NCI-H187 treated with DMSO at 0.1 percent for 48 hours (cell line): Measurements from ENCODE around the gene ARPC5L.
"Not testable (repeated sequence)": the region's sequence is repeated elsewhere in the genome, so short reads cannot be mapped to it uniquely, and the experiment has no call there.

Experiments used
- DNase-seq: peaks from one replicate; lab custom pipeline; 2025; lab: John Stamatoyannopoulos, UW

The ARPC5L gene

GRCh38 chr9:124841075-124841821 lies 20.7 kb upstream of the ARPC5L start:
- DNase-seq: no peak

GRCh38 chr9:124843456-124844034 lies 18.4 kb upstream of the ARPC5L start:
- DNase-seq: no peak

- DNase-seq: no peak
Observed at GRCh38 chr9:124844291-124844690, 17.6 kb upstream of the ARPC5L start.

- not testable (repeated sequence) for DNase-seq
Observed at GRCh38 chr9:124846467-124846866, 15.5 kb upstream of the ARPC5L start.

- DNase-seq: no peak
Observed at GRCh38 chr9:124846969-124847368, 15.0 kb upstream of the ARPC5L start.

- no peak for DNase-seq
Observed at GRCh38 chr9:124849801-124850200, 12.1 kb upstream of the ARPC5L start.

- DNase-seq: no peak
Observed at GRCh38 chr9:124852121-124852828, 9.7 kb upstream of the ARPC5L start.

- DNase-seq: no peak
Observed at GRCh38 chr9:124852829-124853531, 8.9 kb upstream of the ARPC5L start, which contains the start of gene WDR38. TSS of gene WDR38 (plus strand) at chr9:124853460. CDS start at chr9:124853532, 72 bp downstream.

GRCh38 chr9:124853605-124854143 lies 8.3 kb upstream of the ARPC5L start:
- no peak for DNase-seq

GRCh38 chr9:124854161-124854560 lies 7.8 kb upstream of the ARPC5L start:
- DNase-seq: no peak

GRCh38 chr9:124854822-124855221 lies 7.1 kb upstream of the ARPC5L start:
- no peak for DNase-seq

- DNase-seq: no peak
Observed at GRCh38 chr9:124855566-124855943, 6.4 kb upstream of the ARPC5L start.

- no peak for DNase-seq
Observed at GRCh38 chr9:124855944-124856765, 5.8 kb upstream of the ARPC5L start.

GRCh38 chr9:124857533-124858162 lies 4.3 kb upstream of the ARPC5L start:
- no peak for DNase-seq

GRCh38 chr9:124858330-124859046 lies 3.4 kb upstream of the ARPC5L start:
- no peak for DNase-seq

GRCh38 chr9:124859803-124860581 lies 1.9 kb upstream of the ARPC5L start:
- no peak for DNase-seq

GRCh38 chr9:124860582-124861341 lies 1.2 kb upstream of the ARPC5L start:
- no peak for DNase-seq

GRCh38 chr9:124863371-124863871 lies 1.5 kb downstream of the ARPC5L start:
- no peak for DNase-seq
